Measurements from ENCODE around the gene WDR45B.

The WDR45B gene

DNA sequence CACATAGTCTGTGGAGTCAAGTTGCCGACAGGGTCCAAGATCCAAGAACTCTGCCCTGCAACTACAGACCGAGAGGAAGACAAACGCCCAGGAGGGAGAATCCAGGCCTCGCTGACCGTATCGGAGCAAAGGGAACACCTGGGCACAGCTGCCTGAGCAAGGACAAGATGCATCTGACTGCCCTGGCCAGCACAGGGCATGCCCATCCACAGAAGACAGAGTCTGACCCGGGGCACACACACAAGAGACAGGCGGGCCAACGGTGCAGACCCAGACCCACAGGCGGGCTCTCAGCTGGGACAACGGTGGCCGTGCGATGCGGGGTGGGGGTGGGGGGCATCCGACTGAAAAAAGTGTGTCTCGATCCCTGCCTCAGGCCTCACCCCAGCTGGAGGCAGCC, 44.0 kb upstream of the WDR45B start:
- H3K4me2 ChIP-seq (ENCODE audit: low read depth, low read length, poor library complexity, severe bottlenecking) = no peak overlapping the region
- no peaks in the 10 kb centered on the region for H3K9me2 ChIP-seq (replicated peaks; ENCODE audit: insufficient read depth, low read length)
- no peaks in the 10 kb centered on the region for H3K79me2 ChIP-seq (ENCODE audit: insufficient read depth, low read length)
- TF ChIP-seq, protein P1, sequence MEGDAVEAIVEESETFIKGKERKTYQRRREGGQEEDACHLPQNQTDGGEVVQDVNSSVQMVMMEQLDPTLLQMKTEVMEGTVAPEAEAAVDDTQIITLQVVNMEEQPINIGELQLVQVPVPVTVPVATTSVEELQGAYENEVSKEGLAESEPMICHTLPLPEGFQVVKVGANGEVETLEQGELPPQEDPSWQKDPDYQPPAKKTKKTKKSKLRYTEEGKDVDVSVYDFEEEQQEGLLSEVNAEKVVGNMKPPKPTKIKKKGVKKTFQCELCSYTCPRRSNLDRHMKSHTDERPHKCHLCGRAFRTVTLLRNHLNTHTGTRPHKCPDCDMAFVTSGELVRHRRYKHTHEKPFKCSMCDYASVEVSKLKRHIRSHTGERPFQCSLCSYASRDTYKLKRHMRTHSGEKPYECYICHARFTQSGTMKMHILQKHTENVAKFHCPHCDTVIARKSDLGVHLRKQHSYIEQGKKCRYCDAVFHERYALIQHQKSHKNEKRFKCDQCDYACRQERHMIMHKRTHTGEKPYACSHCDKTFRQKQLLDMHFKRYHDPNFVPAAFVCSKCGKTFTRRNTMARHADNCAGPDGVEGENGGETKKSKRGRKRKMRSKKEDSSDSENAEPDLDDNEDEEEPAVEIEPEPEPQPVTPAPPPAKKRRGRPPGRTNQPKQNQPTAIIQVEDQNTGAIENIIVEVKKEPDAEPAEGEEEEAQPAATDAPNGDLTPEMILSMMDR (IDR thresholded peaks at IDR 0.05; ENCODE audit: insufficient read depth, low read length, poor library complexity, severe bottlenecking) = no peak
- no peak for TF ChIP-seq EZH2phosphoT487 (conservative IDR thresholded peaks at IDR 0.05; ENCODE audit: low read length)
- H3K9ac ChIP-seq (ENCODE audit: low read length) = no peak overlapping the region
- H3F3A ChIP-seq (ENCODE audit: insufficient read depth) = no peaks in the 10 kb centered on the region
- H3K36me3 ChIP-seq (ENCODE audit: low read length) = no peaks in the 10 kb centered on the region
- H3K4me3 ChIP-seq (ENCODE audit: insufficient read depth, low read length, poor library complexity, severe bottlenecking) = no peak overlapping the region
- H4K20me1 ChIP-seq (ENCODE audit: low read depth, low read length) = no peaks in the 10 kb centered on the region
- H3K27ac ChIP-seq (ENCODE audit: low read depth, low read length) = no peak overlapping the region
- H3K27me3 ChIP-seq (ENCODE audit: low read length) = no peaks in the 10 kb centered on the region
- peaks cover 11% of the 10 kb centered on the region for H3K9me3 ChIP-seq (ENCODE audit: insufficient read depth, low read length)
- H2AFZ ChIP-seq (ENCODE audit: low read depth, low read length, severe bottlenecking) = no peak overlapping the region

DNA sequence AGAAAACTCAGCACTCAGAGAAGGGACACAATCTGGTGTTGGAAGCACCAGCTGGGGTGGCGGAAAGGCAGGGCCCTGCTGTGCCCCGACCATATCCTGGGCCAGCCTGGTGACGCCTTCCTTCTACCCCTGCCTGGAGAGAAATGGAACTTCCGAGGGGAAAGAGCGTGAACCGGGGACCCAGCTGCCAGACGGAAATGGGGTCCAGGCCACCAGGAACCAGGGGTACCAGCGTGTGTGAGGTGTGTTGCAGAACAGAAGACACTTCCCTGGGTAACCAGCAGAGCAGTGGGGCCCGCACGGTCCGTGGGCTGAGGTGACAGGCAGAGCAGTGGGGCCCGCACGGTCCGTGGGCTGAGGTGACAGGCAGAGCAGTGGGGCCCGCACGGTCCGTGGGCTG, 43.5 kb upstream of the WDR45B start:
- Histone ChIP-seq H3K36me3 (ENCODE audit: low read length) (no peaks in the 10 kb centered on the region), H3K9me3 (ENCODE audit: insufficient read depth, low read length) (peaks cover 11% of the 10 kb centered on the region), H3K27ac (ENCODE audit: low read depth, low read length) (no peak overlapping the region), H3K9me2 (replicated peaks; ENCODE audit: insufficient read depth, low read length) (no peaks in the 10 kb centered on the region), H3K27me3 (ENCODE audit: low read length) (no peaks in the 10 kb centered on the region), H3K79me2 (ENCODE audit: insufficient read depth, low read length) (no peaks in the 10 kb centered on the region), H3K4me3 (ENCODE audit: insufficient read depth, low read length, poor library complexity, severe bottlenecking) (no peak overlapping the region), H2AFZ (ENCODE audit: low read depth, low read length, severe bottlenecking) (no peak overlapping the region), H3K4me2 (ENCODE audit: low read depth, low read length, poor library complexity, severe bottlenecking) (no peak overlapping the region), H3F3A (ENCODE audit: insufficient read depth) (no peaks in the 10 kb centered on the region), H3K9ac (ENCODE audit: low read length) (no peak overlapping the region), H4K20me1 (ENCODE audit: low read depth, low read length) (no peaks in the 10 kb centered on the region)
- TF ChIP-seq, protein P1 (IDR thresholded peaks at IDR 0.05; ENCODE audit: insufficient read depth, low read length, poor library complexity, severe bottlenecking) = no peak
- no peak for TF ChIP-seq EZH2phosphoT487 (conservative IDR thresholded peaks at IDR 0.05; ENCODE audit: low read length)

DNA sequence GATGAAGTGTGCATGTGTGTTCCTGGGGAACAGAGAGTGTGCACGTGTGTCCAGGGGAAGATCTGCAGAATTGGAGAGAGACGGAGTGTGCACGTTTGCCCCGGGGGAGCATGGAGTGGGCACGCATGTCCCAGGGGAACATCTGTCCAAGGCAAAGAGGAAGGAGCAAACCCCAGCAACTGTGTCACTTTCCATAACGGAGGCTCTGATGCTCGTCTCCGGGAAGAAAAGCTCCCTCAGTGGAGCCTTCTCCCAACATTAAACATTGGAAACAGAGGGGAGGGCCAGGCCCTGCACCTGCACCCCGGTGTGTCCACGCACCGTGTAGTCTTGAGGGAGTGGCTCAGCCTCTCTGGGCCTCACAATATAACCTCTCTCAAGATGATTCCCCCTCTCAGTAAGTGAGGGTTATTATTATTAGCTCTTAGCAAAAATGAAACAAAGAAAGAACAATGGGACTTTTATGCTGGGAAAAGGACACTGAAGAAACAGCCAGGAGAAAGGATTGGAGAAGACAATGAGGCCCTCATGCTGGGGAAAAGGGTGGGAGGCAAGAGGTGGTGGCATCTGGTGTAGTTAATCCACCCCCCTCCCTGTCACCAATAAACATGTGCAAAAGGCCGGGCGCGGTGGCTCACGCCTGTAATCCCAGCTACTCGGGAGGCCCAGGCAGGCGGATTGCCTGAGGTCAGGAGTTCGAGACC, 42.7 kb upstream of the WDR45B start:
- no peaks in the 10 kb centered on the region for H3K79me2 ChIP-seq (ENCODE audit: insufficient read depth, low read length)
- no peaks in the 10 kb centered on the region for H3F3A ChIP-seq (ENCODE audit: insufficient read depth)
- H4K20me1 ChIP-seq (ENCODE audit: low read depth, low read length) = no peaks in the 10 kb centered on the region
- no peaks in the 10 kb centered on the region for H3K9me2 ChIP-seq (replicated peaks; ENCODE audit: insufficient read depth, low read length)
- no peaks in the 10 kb centered on the region for H3K27me3 ChIP-seq (ENCODE audit: low read length)
- H3K9ac ChIP-seq (ENCODE audit: low read length) = no peak overlapping the region
- peaks cover 11% of the 10 kb centered on the region for H3K9me3 ChIP-seq (ENCODE audit: insufficient read depth, low read length)
- no peaks in the 10 kb centered on the region for H3K36me3 ChIP-seq (ENCODE audit: low read length)
- H3K4me3 ChIP-seq (ENCODE audit: insufficient read depth, low read length, poor library complexity, severe bottlenecking) = no peak overlapping the region
- H2AFZ ChIP-seq (ENCODE audit: low read depth, low read length, severe bottlenecking) = no peak overlapping the region
- TF ChIP-seq, protein P1 (IDR thresholded peaks at IDR 0.05; ENCODE audit: insufficient read depth, low read length, poor library complexity, severe bottlenecking) = no peak
- TF ChIP-seq EZH2phosphoT487 (conservative IDR thresholded peaks at IDR 0.05; ENCODE audit: low read length) = no peak
- H3K27ac ChIP-seq (ENCODE audit: low read depth, low read length) = no peak overlapping the region
- no peak overlapping the region for H3K4me2 ChIP-seq (ENCODE audit: low read depth, low read length, poor library complexity, severe bottlenecking)

Data from SU-DHL-6 (cell line).